DMS53 treated with DMSO at 0.1 percent for 48 hours (cell line): Measurements from ENCODE around the gene GIT1.

Experiments used
- DNase-seq: peaks from one replicate; lab custom pipeline; 2025; ENCODE audit not compliant: unreplicated experiment; lab: John Stamatoyannopoulos, UW

Gene GIT1

DNA sequence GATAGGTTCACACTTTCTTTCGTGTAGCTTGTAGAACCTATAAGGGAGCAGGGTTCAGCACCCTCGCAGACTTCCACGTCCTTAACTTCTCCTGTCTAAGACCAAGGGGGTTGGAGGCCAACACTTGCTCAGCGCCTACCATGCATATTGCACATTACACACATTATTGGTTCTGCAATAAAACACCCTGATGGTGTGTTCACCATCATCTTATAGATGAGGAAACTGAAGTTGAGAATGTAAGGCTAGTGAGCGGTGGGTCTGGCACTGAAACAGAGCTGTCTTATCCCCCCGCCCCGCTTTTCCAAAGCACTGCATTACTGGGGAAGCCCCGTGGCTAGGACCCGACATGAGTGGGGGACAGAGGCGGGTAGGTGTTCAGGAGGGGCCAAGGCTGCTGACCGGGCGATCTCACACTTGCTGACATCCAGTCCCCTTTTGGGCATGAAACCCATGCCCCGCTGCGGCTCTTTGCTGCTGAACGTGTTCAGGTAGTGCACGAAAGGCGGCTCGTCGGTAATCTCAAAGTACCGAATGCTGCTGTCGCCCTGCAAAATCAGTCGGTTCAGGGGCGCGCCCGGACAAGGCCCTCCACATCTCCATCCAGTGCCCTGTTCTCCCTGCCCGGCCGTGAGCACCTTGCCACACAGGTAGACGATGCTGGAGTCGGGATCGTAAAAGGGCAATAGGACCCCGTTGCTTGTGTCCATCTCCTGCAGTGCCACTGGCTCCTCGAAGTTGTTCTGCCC is 27.0 kb upstream of the GIT1 start:
- peak; percentile 24 for DNase-seq

GRCh38 chr17:29615492-29616299 is 26.2 kb upstream of the GIT1 start:
- peak; percentile 60 for DNase-seq

DNA sequence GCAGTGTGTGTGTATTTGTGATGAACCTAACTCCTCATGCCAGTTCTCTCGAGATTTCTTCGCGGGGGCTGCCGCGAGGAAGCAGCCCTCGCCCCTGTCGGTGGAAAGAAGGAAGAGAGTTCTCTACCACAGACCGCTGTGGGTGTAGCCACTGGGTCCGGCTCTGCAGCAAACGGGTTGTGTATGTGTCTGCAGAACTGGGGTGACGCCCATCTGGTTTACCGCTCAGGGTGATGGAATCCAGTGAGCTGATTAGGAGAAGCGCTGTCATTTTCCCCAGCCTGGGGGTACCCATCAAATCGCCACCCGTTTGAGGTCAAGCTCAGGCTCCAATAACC is 25.6 kb upstream of the GIT1 start:
- DNase-seq, result no peak

GRCh38 chr17:29614349-29615047 is 25.1 kb upstream of the GIT1 start:
- DNase-seq, result no peak

DNA sequence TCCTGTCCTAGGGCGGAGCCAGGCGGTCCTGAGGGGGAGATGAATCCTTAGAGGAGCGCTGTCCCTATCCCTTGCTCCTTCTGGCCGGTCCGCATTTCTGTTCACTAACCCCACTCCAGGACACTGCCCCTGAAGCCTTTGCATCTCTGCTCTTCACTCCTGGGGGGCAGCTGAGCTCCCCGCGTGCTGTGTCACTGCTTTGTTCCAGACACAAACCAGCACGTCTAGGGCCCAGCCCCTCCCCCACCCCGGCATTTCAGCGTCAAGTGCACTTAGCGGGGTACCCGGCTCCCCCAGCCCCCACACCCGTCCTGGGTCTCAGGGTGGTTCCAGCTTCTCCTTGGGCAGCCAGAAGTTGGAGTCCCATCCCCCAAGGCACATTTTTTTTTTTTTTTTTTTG is 24.4 kb upstream of the GIT1 start:
- DNase-seq, result no peak

DNA sequence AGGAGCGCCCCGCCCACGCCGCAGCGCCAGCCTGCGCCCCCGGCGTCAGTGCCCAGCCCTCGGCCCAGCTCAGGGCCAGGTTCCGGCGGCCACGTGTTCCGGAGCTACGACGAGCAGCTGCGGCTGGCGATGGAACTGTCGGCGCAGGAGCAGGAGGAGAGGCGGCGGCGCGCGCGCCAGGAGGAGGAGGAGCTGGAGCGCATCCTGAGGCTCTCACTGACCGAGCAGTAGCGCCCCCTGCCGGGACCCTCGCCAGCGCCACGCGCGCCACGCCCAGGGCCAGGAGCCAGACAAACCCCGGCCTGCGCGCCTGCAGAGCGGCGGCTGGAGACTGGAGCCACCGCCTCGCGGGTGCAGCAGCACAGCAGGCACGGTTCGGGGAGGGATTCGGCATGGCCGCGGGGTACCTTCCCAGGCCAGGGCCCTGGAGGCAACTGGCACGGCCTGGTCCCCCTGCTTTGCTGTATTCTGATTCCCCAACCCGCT is 23.9 kb upstream of the GIT1 start:
- no peak for DNase-seq

GRCh38 chr17:29612404-29613280 is 23.2 kb upstream of the GIT1 start:
- DNase-seq, result no peak

DNA sequence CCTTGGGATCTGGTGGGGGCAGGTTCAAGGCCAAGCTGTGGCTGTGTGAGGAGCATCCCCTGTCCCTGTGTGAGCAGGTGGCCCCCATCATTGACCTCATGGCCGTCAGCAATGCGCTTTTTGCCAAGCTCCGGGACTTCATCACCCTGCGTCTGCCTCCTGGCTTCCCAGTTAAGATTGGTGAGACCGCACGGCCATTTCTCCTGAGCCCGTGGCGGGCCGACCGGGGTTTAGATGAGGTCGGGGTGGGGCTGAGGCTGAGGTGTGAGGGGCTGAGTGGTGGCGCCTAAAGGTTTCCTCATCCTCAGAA is 22.6 kb upstream of the GIT1 start:
- DNase-seq, result no peak

GRCh38 chr17:29611351-29612093 is 22.1 kb upstream of the GIT1 start:
- no peak for DNase-seq

GRCh38 chr17:29610395-29610794 is 20.9 kb upstream of the GIT1 start:
- no peak for DNase-seq

DNA sequence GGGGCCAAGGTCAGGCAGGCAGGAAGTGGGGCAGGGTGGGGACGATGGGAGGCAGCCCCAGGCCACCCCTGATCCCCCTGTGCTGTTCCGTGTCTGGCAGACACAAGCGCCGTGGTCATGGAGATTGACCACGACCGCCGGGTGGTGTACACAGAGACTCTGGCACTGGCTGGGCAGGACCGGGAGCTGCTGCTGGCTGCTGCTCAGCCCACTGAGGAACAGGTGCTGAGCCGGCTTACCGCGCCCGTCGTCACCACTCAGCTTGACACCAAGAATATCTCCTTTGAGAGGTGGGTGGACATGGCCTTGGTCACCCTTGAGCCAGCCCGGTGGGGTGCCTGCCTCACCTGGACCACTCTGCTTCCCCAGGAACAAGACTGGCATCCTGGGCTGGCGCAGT is 19.5 kb upstream of the GIT1 start:
- no peak for DNase-seq

GRCh38 chr17:29607557-29608195 is 18.2 kb upstream of the GIT1 start:
- no peak for DNase-seq

DNA sequence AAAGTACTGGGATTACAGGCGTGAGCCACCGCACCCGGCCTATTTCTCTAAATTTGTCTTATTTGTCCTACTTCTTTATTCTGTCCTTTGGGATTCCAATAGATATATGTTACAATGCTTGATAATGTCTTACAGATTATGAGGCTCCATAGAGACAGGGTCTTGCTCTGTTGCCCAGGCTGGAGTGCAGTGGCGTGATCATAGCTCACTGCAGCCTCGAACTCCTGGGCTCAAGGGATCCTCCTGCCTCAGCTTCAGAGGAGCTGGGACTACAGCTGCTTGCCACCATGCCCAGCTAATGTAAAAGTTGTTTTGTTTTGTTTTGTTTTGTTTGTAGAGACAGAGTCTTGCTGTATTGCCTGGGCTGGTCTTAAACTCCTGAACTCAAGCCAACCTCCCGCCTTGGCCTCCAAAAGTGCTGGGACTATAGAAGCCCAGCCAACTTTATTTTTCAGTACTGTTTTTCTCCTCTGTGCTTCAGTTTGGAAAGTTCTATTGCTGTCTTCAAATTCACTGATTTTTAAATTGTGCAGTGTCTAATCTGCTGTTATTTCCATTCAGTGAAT is 13.7 kb upstream of the GIT1 start:
- no peak for DNase-seq

DNA sequence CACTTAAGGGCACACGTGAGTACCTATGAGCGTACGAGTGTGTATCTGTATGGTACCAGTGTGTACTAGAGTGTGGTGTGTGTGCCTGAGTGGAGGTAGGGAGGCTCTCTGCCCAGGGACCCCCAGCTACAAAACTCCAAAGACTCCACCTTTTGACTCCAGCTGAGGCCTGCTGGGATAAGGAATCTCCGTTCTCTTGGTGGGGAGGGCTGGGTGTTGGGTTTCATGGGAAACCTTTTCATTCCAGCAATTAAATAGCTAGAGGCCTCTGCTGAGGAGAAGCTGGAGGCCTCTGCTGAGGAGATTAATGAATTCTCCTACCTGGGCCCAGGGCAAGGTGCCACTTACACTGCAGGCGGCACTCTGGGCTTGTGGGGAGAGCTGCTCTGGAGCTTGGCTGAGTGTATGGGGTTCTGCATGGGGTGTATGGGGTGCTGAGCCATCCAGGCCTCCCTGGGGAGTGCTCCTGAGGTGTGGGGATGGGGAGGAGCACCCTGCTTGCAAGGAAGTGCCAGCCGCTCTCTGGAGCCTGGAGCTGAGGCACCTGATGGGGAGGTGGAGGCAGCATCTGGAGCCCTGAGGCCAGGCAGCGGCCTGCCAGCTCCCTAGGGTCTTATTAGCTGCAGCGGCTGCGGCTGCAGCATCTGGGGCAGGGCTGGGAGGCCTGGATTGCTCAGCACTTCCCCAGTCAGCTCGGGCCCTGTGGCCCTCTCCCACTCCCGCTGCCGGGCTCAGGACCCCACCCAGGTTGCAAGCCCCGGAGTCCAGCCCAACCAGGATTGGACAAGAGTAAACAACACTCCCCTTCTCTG is 8.1 kb upstream of the GIT1 start:
- no peak for DNase-seq

DNA sequence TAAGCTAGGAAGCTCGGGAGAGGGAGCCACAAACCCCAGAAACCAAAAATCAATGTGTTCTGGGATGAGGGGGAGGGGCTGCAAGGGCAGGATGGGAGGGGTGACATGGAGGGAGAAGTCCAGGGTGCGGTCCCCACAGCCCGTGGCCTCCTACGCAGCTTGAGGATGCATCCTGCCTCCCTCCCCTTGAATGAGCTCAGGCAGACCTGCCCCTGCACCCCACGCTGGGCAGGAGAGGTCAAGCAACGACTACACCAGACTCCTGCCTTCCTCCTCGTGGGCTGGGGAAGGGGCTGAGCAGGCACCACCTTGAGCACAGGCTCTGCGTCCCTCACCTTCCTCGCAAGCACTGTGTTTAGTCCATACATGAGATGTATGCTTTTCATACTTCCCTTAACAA is 7.4 kb upstream of the GIT1 start:
- DNase-seq, result no peak

DNA sequence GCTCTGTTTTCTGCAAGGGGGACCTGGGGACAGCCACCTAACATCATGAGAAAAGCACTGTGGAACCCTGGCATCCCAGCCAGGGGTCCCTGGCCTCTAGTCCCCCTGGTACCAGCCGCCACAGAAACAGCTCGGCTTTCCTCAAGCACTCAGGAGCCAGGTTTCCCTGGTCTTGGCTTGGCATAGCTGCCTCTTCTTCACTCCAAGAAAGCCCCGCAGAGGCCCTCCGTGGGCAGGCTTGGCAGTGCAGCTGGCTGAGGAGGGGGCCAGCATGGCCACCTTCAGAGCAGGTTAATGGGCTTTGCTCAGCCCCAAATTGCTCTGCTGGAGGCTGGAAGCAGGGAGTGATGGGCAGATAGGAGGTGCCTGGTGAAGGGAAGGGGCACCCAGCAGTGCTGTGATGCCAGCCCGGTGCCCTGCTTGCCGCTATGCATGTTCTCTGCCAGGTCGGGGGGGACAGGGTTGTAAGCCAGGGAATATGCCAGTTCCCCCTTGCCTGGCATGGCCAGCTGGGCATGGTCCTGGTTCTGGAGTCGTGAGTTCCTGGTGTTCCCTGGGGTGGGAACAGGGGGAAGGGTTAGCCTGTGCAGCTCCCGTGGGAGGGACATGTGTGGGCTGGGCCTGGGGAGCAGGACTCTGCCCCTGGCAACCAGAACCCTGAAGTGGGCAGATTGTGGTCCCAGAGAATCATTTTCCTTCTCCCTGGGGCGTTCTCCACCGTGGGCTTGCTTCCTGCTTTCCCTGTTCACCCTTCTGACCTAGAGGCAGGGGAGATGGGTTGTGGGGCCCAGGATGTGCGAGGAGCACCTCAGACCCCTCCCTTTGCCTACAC is 6.7 kb upstream of the GIT1 start:
- DNase-seq, result no peak

DNA sequence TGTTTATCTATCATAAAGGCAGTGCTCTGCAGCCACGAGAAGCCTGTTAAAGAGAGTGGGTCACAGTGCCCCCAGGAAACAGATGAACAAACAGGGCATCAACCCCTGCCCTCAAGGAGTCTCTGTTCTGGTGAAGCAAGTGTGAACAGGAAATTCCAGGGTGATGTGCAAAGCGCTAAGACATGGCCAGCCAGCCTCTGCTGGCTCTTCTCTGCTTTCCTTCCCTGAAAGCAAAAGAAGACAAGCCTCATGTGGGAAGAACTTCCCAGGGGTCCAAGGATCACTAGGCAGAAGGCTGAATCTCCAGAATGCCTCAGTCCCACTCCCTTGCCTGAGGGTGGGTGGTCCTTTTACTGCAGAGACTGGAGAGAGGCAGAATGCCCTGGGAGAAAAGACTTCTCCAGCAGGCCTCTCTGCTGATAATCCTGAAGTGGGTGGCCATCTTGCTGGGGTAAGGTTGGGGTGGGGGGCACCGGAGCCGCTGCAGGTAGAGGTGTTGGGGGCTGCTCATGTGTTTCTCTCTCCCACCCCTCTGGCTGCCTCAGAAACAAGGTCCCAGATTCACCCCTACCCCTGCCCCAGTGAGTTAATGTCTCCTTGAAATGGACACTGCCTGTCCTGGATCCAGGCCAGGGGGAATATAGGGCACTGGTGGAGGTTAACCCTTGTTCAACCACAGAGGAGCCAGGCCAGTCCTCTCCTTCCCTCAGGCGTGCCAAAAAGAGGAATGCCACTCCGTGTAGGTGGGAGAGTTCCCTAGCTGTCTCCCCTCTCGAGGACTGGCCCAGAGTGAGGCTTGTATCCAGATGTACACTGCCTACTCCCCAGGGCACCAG is 5.9 kb upstream of the GIT1 start:
- no peak for DNase-seq
